Prostate gland (tissue), 2 donors: ENCODE results near the gene ZNF609. TPM values are rescaled to one million over a fixed set of nuclear protein-coding genes. Genes with fewer than 3 reads are reported as not detected.
A peak's percentile ranks its signal among the peaks of the same experiment; 100 is the strongest.

ENCODE experiments used
- DNase-seq: peaks from one replicate; pipeline ENCODE4 v3.0.0-alpha.2; 2019; ENCODE audit warnings: low spot score
- H3K27ac ChIP-seq, 2 donors: fragments of 200-600 bp; sonication (generic); 2 replicates each; pipeline ENCODE4 v1.5.1; 2017 to 2019
- H3K27me3 ChIP-seq: fragments of 200-600 bp; sonication (generic); replicated peaks from 2 replicates; pipeline ENCODE4 v1.5.1; 2019; ENCODE audit not compliant: insufficient read depth
- H3K36me3 ChIP-seq, 2 donors: fragments of 200-600 bp; sonication (generic); 1 replicate in 1 of 2; 2 replicates in 1 of 2; pipeline versions ENCODE4 v1.5.1 to v1.8.1; 2017 to 2019
- H3K4me1 ChIP-seq: fragments of 200-600 bp; sonication (generic); replicated peaks from 2 replicates; pipeline ENCODE4 v1.5.1; 2019
- H3K4me3 ChIP-seq, 2 donors: fragments of 200-600 bp; sonication (generic); 2 replicates each; pipeline ENCODE4 v1.5.1; 2017 to 2019
- H3K9me3 ChIP-seq: fragments of 200-600 bp; sonication (generic); 2 replicates; pipeline ENCODE4 v1.5.1; 2017
- POLR2A ChIP-seq: fragments of 450-650 bp; IDR thresholded peaks from one replicate; pipeline ENCODE4 v1.6.1; 2016; ENCODE audit warnings: antibody characterized with exemption, mild to moderate bottlenecking
- POLR2AphosphoS5 ChIP-seq: sonication (generic); formaldehyde crosslinking; IDR thresholded peaks from one replicate; pipeline ENCODE4 v1.6.1; 2017; ENCODE audit warnings: antibody characterized with exemption
- WGBS: methylation state at CpG from one replicate; pipeline ENCODE4 v1.1.5; 2018; 5-methylcytosine and 5-hydroxymethylcytosine counted together
- intact Hi-C: fragments of 100-400 bp; cut with DNase I; formaldehyde crosslinking; loops from one replicate; pipeline ENCODE4 v1.14.2; 2022
- total RNA-seq, 2 donors: library from RNA; depleted of rRNA; stranded (reverse); fragments of >200 nt; gene quantifications; one replicate each; pipeline ENCODE4 v1.1.0, GENCODE V29; 2016
- TF ChIP-seq, protein P1 (sequence below), 4 experiments: fragments of 200-600 bp in 2 of 4; fragments of 450-650 bp in 2 of 4; sonication (generic) in 2 of 4; IDR thresholded peaks; 1 replicate in 3 of 4; 2 replicates in 1 of 4; pipeline ENCODE4 v1.5.1; 2016 to 2019; ENCODE audit warnings: antibody characterized with exemption in 4 of 4, mild to moderate bottlenecking in 2 of 4, moderate library complexity in 2 of 4

ZNF609 gene
- total RNA-seq, 2 donors from 2014 or later: 29.1 to 45.7 TPM

DNA sequence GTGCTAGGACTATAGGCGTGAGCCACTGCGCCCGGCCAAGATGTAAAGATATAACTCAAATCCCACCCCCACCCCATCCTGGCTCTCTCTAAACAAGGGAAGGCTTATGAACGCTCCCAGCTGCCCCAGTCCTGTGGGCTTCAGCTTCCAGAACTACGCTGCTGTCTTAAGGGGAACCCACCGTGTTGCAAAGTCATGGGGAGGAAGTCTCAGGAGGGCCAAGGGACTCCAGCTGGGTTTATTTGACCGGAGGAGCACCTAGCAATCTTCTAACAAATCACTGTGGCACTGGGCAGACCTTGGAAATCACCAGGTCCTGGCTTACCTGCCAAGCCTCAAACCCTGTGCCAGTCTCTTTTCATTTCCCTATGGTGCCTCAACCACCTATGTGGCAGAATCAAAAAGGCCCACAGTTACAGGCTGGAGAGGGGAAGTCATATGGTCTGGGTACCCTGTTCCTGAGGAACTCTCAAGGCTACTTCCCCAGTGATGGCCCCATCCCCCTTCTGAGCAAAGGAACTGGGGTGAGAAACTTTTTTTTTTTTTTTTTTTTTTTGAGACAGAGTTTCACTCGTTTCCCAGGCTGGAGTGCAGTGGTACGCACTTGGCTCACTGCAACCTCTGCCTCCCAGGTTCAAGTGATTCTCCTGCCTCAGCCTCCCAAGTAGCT is 231.7 kb downstream of the ZNF609 start:
- Histone ChIP-seq H3K4me1 (peaks cover 9% of the 10 kb centered on the region), H3K27ac (peak overlapping the region in 1 of 2 donors; percentile 22), H3K36me3 (peaks cover 0 to 9% of the 10 kb centered on the region in 2 donors), H3K9me3 (no peaks in the 10 kb centered on the region), H3K4me3 (no peak overlapping the region), H3K27me3 (no peaks in the 10 kb centered on the region)
- intact Hi-C loops: no loop called here
- 84% methylated on average over 9 of the region's 9 CpGs for WGBS
- no peak for DNase-seq
- TF ChIP-seq, protein P1, sequence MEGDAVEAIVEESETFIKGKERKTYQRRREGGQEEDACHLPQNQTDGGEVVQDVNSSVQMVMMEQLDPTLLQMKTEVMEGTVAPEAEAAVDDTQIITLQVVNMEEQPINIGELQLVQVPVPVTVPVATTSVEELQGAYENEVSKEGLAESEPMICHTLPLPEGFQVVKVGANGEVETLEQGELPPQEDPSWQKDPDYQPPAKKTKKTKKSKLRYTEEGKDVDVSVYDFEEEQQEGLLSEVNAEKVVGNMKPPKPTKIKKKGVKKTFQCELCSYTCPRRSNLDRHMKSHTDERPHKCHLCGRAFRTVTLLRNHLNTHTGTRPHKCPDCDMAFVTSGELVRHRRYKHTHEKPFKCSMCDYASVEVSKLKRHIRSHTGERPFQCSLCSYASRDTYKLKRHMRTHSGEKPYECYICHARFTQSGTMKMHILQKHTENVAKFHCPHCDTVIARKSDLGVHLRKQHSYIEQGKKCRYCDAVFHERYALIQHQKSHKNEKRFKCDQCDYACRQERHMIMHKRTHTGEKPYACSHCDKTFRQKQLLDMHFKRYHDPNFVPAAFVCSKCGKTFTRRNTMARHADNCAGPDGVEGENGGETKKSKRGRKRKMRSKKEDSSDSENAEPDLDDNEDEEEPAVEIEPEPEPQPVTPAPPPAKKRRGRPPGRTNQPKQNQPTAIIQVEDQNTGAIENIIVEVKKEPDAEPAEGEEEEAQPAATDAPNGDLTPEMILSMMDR (IDR thresholded peaks at IDR 0.05): no peak
- TF ChIP-seq POLR2A (no peak), POLR2AphosphoS5 (no peak)

DNA sequence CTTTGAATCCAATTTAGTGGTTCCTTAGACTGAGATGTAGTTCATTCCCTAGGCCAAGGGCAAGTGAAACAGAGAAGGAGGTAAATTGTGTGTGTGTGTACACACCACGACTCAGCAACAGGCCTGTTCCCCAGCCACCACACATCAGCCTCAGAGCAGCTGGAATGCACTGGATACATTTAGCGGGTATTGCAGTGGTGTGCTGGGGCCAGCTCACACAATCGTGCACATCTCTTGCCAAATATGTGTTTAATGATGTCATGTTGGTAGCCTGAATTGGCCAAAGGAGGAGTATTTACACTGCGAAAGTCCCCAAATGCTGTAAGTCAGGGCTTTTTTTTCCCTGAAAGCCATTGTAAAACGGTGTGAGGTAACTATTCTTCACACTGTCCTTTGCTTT is 232.8 kb downstream of the ZNF609 start:
- intact Hi-C loops: no loop called here
- peak overlapping the region; percentile 30 to 35 for H3K27ac ChIP-seq
- H3K36me3 ChIP-seq: peaks cover 0 to 9% of the 10 kb centered on the region in 2 donors
- H3K4me1 ChIP-seq: peaks cover 9% of the 10 kb centered on the region
- H3K27me3 ChIP-seq: no peaks in the 10 kb centered on the region
- H3K4me3 ChIP-seq: no peak overlapping the region
- TF ChIP-seq, protein P1 (IDR thresholded peaks at IDR 0.05): no peak
- peak; percentile 58 for TF ChIP-seq POLR2AphosphoS5
- WGBS: 6% methylated on average over 5 of the region's 5 CpGs
- DNase-seq: peak; percentile 28
- H3K9me3 ChIP-seq: no peaks in the 10 kb centered on the region

DNA sequence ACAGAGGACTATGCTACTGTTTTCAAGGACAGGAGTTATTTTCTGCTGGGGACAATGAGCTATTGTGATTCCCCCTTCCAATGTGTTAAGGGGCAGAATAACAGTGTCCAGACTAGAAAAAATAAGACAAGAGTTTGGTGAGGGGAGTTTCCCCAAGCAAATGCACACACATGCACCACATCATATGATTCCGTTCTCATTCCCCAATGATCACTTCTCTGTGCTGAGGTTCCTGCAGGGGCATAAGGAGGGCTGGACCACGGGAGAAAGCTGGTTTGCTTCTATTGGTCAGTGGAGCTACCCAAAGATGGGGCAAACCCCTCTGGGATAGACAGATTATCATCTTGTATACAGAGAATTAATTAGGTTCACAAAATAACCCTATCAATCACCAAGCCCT is 234.4 kb downstream of the ZNF609 start:
- Histone ChIP-seq H3K9me3 (no peaks in the 10 kb centered on the region), H3K36me3 (peaks cover 0 to 9% of the 10 kb centered on the region in 2 donors), H3K27ac (no peak overlapping the region), H3K4me3 (no peak overlapping the region), H3K27me3 (no peaks in the 10 kb centered on the region), H3K4me1 (peaks cover 12% of the 10 kb centered on the region)
- intact Hi-C loops: no loop called here
- TF ChIP-seq POLR2AphosphoS5: no peak
- TF ChIP-seq, protein P1 (IDR thresholded peaks at IDR 0.05): no peak
- no peak for TF ChIP-seq POLR2A
- no peak for DNase-seq
- WGBS: 79% methylated on average over 2 of the region's 2 CpGs

DNA sequence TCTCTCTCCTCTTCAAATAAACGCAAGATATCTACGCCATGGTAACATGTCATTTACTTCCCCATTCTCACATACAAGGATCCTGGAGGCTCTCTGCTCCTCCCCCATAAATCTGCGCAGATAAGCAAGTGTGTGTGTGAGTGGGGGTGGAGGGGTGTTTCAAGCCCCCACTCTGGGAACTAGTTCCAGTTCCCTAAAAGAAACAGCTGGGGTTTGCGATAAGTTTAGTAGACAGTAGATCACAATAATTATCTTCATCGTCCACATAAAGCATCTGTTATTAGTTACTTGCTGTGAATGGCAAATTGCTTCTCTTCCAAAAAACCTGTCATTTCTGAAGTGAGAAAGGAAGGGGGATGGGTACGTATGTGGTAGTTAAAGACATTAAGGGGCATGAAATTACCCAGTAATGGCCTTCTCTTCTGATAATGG is 235.2 kb downstream of the ZNF609 start:
- H3K36me3 ChIP-seq: peaks cover 0 to 2% of the 10 kb centered on the region in 2 donors
- no peak for DNase-seq
- peak overlapping the region in 1 of 2 donors; percentile 8 for H3K27ac ChIP-seq
- H3K9me3 ChIP-seq: no peaks in the 10 kb centered on the region
- intact Hi-C loops: no loop called here
- 51% methylated on average over 6 of the region's 6 CpGs for WGBS
- TF ChIP-seq POLR2A (no peak), POLR2AphosphoS5 (no peak)
- TF ChIP-seq, protein P1 (IDR thresholded peaks at IDR 0.05): no peak
- no peak overlapping the region for H3K4me3 ChIP-seq
- H3K4me1 ChIP-seq: peaks cover 18% of the 10 kb centered on the region
- no peaks in the 10 kb centered on the region for H3K27me3 ChIP-seq

DNA sequence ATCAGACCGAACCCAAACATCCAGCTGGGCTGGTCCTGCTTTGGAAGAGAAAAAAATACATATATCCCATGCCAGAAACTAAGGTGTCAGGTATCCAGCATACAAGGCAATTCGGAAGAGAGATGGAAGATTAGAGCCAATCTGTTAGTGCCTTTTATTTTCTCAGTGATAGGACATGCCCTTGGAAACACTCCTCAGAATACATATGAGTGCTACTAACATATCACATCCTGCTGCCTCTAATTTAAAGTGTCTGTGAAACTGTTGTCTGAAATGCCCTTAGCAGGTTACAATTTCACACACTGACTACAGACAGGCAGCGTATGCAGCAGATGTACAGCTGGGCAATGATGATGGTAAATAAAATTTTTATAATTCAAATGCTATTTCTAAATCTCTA is 236.1 kb downstream of the ZNF609 start:
- Histone ChIP-seq H3K36me3 (no peaks in the 10 kb centered on the region), H3K9me3 (no peaks in the 10 kb centered on the region), H3K27ac (peak overlapping the region; percentile 2 to 8), H3K4me3 (no peak overlapping the region), H3K27me3 (no peaks in the 10 kb centered on the region), H3K4me1 (peaks cover 25% of the 10 kb centered on the region)
- TF ChIP-seq, protein P1 (IDR thresholded peaks at IDR 0.05): no peak
- TF ChIP-seq POLR2AphosphoS5 (no peak), POLR2A (no peak)
- DNase-seq: no peak
- 34% methylated on average over 3 of the region's 3 CpGs for WGBS
- intact Hi-C loops: no loop called here
